ENCODE data around the gene ALDH4A1. TPM values are rescaled to one million over a fixed set of nuclear protein-coding genes. Genes with fewer than 3 reads are reported as not detected.
A peak's percentile ranks its signal among the peaks of the same experiment; 100 is the strongest.
"Not testable (repeated sequence)": the region's sequence is repeated elsewhere in the genome, so short reads cannot be mapped to it uniquely, and the experiment has no call there.

The ALDH4A1 gene
- polyA plus RNA-seq, 1 donor, result 16.1 TPM

GRCh38 chr1:18849261-18849711 lies 53.1 kb downstream of the ALDH4A1 start:
- peak; percentile 32 for DNase-seq

GRCh38 chr1:18847723-18848122 lies 54.6 kb downstream of the ALDH4A1 start:
- DNase-seq, result not testable (repeated sequence)

GRCh38 chr1:18840145-18840544 lies 62.2 kb downstream of the ALDH4A1 start:
- DNase-seq, result no peak

- DNase-seq, result no peak
Measured at GRCh38 chr1:18836654-18837053, 65.7 kb downstream of the ALDH4A1 start.

GRCh38 chr1:18832319-18832718 lies 70.0 kb downstream of the ALDH4A1 start:
- not testable (repeated sequence) for DNase-seq

- DNase-seq, result no peak
Measured at GRCh38 chr1:18831656-18832055, 70.7 kb downstream of the ALDH4A1 start.

- no peak for DNase-seq
Measured at GRCh38 chr1:18830596-18830995, 71.8 kb downstream of the ALDH4A1 start.

- DNase-seq, result no peak
Measured at GRCh38 chr1:18829671-18830070, 72.7 kb downstream of the ALDH4A1 start.

- DNase-seq, result no peak
Measured at GRCh38 chr1:18828224-18828623, 74.1 kb downstream of the ALDH4A1 start.

- no peak for DNase-seq
Measured at GRCh38 chr1:18823438-18823837, 78.9 kb downstream of the ALDH4A1 start.

Other genes with a start within 250 kb of the ALDH4A1 start
- gene TAS1R2, start 42.9 kb downstream of the ALDH4A1 start, polyA plus RNA-seq (ENCODE audit: insufficient read length), result not detected
- 6.2 TPM for gene IFFO2, start 54.1 kb upstream of the ALDH4A1 start, polyA plus RNA-seq (ENCODE audit: insufficient read length)